Measurements from ENCODE around the gene ALDH3A2.
A peak's percentile ranks its signal among the peaks of the same experiment; 100 is the strongest.

Gene ALDH3A2

GRCh38 chr17:19648475-19649273 is at the start of gene ALDH3A2:
TSS of gene ALDH3A2 (plus strand) at chr17:19648751. CDS start at chr17:19648972, 221 bp downstream.
- DNase-seq (ENCODE audit: low spot score), result peak; percentile 98

- no peak for DNase-seq (ENCODE audit: low spot score)
Measured at GRCh38 chr17:19610311-19610710, 38.2 kb upstream of the ALDH3A2 start.

GRCh38 chr17:19610879-19611278 is 37.7 kb upstream of the ALDH3A2 start:
- no peak for DNase-seq (ENCODE audit: low spot score)

GRCh38 chr17:19613979-19614378 is 34.6 kb upstream of the ALDH3A2 start:
- DNase-seq (ENCODE audit: low spot score), result no peak

GRCh38 chr17:19614900-19615299 is 33.7 kb upstream of the ALDH3A2 start:
- no peak for DNase-seq (ENCODE audit: low spot score)

GRCh38 chr17:19618015-19618414 is 30.5 kb upstream of the ALDH3A2 start:
- DNase-seq (ENCODE audit: low spot score), result no peak

- no peak for DNase-seq (ENCODE audit: low spot score)
Measured at GRCh38 chr17:19619705-19620325, 28.7 kb upstream of the ALDH3A2 start.

GRCh38 chr17:19621697-19622096 is 26.9 kb upstream of the ALDH3A2 start:
- no peak for DNase-seq (ENCODE audit: low spot score)

GRCh38 chr17:19626079-19626478 is 22.5 kb upstream of the ALDH3A2 start:
- no peak for DNase-seq (ENCODE audit: low spot score)

GRCh38 chr17:19629449-19629848 is 19.1 kb upstream of the ALDH3A2 start:
- no peak for DNase-seq (ENCODE audit: low spot score)

- DNase-seq (ENCODE audit: low spot score), result no peak
Measured at GRCh38 chr17:19630035-19630434, 18.5 kb upstream of the ALDH3A2 start.

GRCh38 chr17:19630661-19631060 is 17.9 kb upstream of the ALDH3A2 start:
- DNase-seq (ENCODE audit: low spot score), result no peak

- no peak for DNase-seq (ENCODE audit: low spot score)
Measured at GRCh38 chr17:19631905-19632304, 16.6 kb upstream of the ALDH3A2 start.

GRCh38 chr17:19641687-19642372 is 6.7 kb upstream of the ALDH3A2 start:
- no peak for DNase-seq (ENCODE audit: low spot score)

- DNase-seq (ENCODE audit: low spot score), result no peak
Measured at GRCh38 chr17:19642373-19642893, 6.1 kb upstream of the ALDH3A2 start.

GRCh38 chr17:19644493-19645210 is 3.9 kb upstream of the ALDH3A2 start:
- no peak for DNase-seq (ENCODE audit: low spot score)

GRCh38 chr17:19645734-19646201 is 2.8 kb upstream of the ALDH3A2 start:
- DNase-seq (ENCODE audit: low spot score), result peak; percentile 64

- DNase-seq (ENCODE audit: low spot score), result no peak
Measured at GRCh38 chr17:19646788-19647696, 1.5 kb upstream of the ALDH3A2 start.

- peak; percentile 72 for DNase-seq (ENCODE audit: low spot score)
Measured at GRCh38 chr17:19647697-19648474, 665 bp upstream of the ALDH3A2 start.

GRCh38 chr17:19649274-19649541 is 657 bp downstream of the ALDH3A2 start:
- DNase-seq (ENCODE audit: low spot score), result no peak
